ENCODE results near the gene TPTE2. TPM values are rescaled to one million over a fixed set of nuclear protein-coding genes. Genes with fewer than 3 reads are reported as not detected.

Gene TPTE2
- total RNA-seq, 1 experiment from 2014 or later, result not detected

DNA sequence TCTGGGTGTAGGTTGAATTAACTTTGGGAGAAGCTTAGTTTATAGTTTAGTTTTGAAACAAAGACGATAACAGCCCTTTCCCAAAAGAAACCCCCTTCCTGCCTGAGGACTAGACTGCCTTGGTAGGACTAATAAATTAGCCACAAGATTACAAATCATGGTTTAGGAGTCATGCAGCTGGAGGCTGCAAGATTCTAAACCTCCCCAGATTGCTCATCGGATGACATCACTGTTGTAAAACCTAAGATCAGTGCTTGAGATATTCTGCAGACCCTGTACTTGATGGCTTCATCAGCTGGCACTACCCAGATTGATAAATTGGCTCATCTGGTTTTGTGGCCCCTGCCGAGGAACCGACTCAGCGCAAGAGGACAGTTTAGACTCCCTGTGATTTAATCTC, 36.2 kb upstream of the TPTE2 start:
- Mint-ChIP-seq H3K27me3 (ENCODE audit: insufficient read depth, unreplicated experiment) (no peaks in the 10 kb centered on the region), H3K4me1 (ENCODE audit: insufficient read depth, unreplicated experiment) (peaks cover 6% of the 10 kb centered on the region), H3K9me3 (ENCODE audit: unreplicated experiment) (no peaks in the 10 kb centered on the region), H3K4me3 (ENCODE audit: unreplicated experiment) (no peak overlapping the region), H3K27ac (ENCODE audit: low read depth, unreplicated experiment) (no peak overlapping the region), H3K36me3 (ENCODE audit: insufficient read depth, unreplicated experiment) (no peaks in the 10 kb centered on the region)
- BruUV-seq (replicated peaks), result no TSS peak
- intact Hi-C loops (cut with micrococcal nuclease), result no loop called here
- TF ChIP-seq, protein P1, sequence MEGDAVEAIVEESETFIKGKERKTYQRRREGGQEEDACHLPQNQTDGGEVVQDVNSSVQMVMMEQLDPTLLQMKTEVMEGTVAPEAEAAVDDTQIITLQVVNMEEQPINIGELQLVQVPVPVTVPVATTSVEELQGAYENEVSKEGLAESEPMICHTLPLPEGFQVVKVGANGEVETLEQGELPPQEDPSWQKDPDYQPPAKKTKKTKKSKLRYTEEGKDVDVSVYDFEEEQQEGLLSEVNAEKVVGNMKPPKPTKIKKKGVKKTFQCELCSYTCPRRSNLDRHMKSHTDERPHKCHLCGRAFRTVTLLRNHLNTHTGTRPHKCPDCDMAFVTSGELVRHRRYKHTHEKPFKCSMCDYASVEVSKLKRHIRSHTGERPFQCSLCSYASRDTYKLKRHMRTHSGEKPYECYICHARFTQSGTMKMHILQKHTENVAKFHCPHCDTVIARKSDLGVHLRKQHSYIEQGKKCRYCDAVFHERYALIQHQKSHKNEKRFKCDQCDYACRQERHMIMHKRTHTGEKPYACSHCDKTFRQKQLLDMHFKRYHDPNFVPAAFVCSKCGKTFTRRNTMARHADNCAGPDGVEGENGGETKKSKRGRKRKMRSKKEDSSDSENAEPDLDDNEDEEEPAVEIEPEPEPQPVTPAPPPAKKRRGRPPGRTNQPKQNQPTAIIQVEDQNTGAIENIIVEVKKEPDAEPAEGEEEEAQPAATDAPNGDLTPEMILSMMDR (IDR thresholded peaks at IDR 0.05; ENCODE audit: unreplicated experiment), result no peak
- ChIA-PET CTCF (interaction anchor here (0.6 to 0.7 kb wide), 2 partner anchors 181 to 308 kb away, joined by 3 to 4 read pairs; no protein-coding TSS in a partner anchor), POLR2A (interaction anchor here (0.7 to 0.9 kb wide), 2 partner anchors 10 to 230 kb away, joined by 3 read pairs; no protein-coding TSS in a partner anchor)
- DNase-seq (ENCODE audit: unreplicated experiment), result peak; percentile 42

DNA sequence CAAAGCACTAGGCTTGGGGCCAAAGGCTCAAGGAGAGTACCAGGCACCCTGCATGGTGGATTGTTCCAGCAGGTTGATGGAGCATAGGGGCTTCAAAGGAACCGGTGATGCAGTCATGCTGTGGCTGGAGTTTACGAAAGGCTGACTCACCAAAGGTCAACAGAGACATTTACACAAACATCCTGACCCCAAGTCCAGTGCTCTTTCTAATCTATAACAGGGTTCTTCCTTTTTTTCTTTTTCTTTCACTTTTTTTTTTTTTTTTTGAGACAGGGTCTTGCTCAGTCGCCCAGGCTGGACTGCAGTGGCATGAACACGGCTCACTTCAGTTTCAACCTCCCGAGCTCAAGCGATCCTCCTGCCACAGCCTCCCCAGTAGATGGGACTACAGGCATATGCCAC, 35.6 kb upstream of the TPTE2 start:
- H3K9me3 Mint-ChIP-seq (ENCODE audit: unreplicated experiment), result no peaks in the 10 kb centered on the region
- H3K27me3 Mint-ChIP-seq (ENCODE audit: insufficient read depth, unreplicated experiment), result no peaks in the 10 kb centered on the region
- no peak overlapping the region for H3K4me3 Mint-ChIP-seq (ENCODE audit: unreplicated experiment)
- H3K36me3 Mint-ChIP-seq (ENCODE audit: insufficient read depth, unreplicated experiment), result no peaks in the 10 kb centered on the region
- DNase-seq (ENCODE audit: unreplicated experiment), result peak; percentile 60
- ChIA-PET CTCF (interaction anchor here (0.6 to 0.7 kb wide), 2 partner anchors 181 to 309 kb away, joined by 3 to 4 read pairs; no protein-coding TSS in a partner anchor), POLR2A (interaction anchor here (0.7 to 0.9 kb wide), 2 partner anchors 11 to 230 kb away, joined by 3 read pairs; no protein-coding TSS in a partner anchor)
- H3K4me1 Mint-ChIP-seq (ENCODE audit: insufficient read depth, unreplicated experiment), result peaks cover 6% of the 10 kb centered on the region
- TF ChIP-seq, protein P1 (IDR thresholded peaks at IDR 0.05; ENCODE audit: unreplicated experiment), result no peak
- no peak overlapping the region for H3K27ac Mint-ChIP-seq (ENCODE audit: low read depth, unreplicated experiment)
- BruUV-seq (replicated peaks), result no TSS peak
- intact Hi-C loops (cut with micrococcal nuclease), result no loop called here

DNA sequence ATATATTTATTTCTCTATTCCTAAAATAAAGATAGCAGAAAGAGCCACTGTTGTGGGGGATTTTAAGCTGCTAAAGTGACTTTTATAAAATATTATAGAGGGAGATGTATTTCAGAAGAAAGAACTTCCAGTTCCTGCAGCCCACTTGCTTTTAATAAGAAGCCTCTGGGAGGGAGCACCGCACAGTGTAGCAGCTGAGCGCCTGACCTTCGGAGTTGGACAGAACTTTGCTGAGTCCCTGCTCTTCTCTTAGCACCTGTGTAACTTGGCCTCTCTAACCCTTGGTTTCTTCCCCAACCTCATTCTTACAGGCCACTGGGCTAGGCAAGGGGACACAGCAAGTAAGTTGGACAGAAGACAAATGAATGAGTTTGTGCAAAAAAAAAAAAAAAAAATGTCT, 34.8 kb upstream of the TPTE2 start:
- H3K4me1 Mint-ChIP-seq (ENCODE audit: insufficient read depth, unreplicated experiment), result peaks cover 6% of the 10 kb centered on the region
- intact Hi-C loops (cut with micrococcal nuclease), result no loop called here
- H3K36me3 Mint-ChIP-seq (ENCODE audit: insufficient read depth, unreplicated experiment), result no peaks in the 10 kb centered on the region
- no peaks in the 10 kb centered on the region for H3K27me3 Mint-ChIP-seq (ENCODE audit: insufficient read depth, unreplicated experiment)
- TF ChIP-seq, protein P1 (IDR thresholded peaks at IDR 0.05; ENCODE audit: unreplicated experiment), result no peak
- DNase-seq (ENCODE audit: unreplicated experiment), result no peak
- ChIA-PET POLR2A (no interaction called here), CTCF (interaction anchor here (0.6 to 1.1 kb wide), 4 partner anchors 8 to 181 kb away, joined by 3 to 6 read pairs (median 4); no protein-coding TSS in a partner anchor)
- BruUV-seq (replicated peaks), result no TSS peak
- H3K9me3 Mint-ChIP-seq (ENCODE audit: unreplicated experiment), result no peaks in the 10 kb centered on the region
- H3K4me3 Mint-ChIP-seq (ENCODE audit: unreplicated experiment), result no peak overlapping the region
- H3K27ac Mint-ChIP-seq (ENCODE audit: low read depth, unreplicated experiment), result no peak overlapping the region

DNA sequence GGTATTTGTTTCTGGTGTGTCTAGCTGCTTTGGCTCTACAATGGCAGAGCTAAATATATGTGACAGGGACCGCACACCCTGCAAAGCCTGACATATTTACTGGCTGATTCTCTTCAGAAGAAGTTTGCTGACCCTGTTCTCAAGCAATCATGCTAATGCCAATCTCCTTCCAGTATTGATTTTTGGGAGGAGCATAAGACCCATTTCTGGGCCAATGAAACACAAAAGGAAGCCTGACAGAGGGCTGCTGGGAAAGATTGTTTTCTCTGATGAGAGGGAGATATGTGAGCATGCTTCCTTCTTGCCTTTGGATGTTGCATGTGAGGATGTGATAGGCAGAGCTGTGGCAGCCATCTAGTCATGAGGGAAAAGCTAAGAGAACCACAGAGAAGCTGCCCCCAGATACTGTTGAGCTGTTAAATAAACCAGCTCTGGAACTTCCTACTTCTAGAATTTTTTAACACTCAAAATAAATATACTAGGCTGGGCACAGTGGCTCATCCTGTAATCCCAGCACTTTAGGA, 31.4 kb upstream of the TPTE2 start:
- Mint-ChIP-seq H3K27ac (ENCODE audit: low read depth, unreplicated experiment) (no peak overlapping the region), H3K27me3 (ENCODE audit: insufficient read depth, unreplicated experiment) (no peaks in the 10 kb centered on the region), H3K9me3 (ENCODE audit: unreplicated experiment) (no peaks in the 10 kb centered on the region), H3K4me1 (ENCODE audit: insufficient read depth, unreplicated experiment) (peaks cover 18% of the 10 kb centered on the region), H3K36me3 (ENCODE audit: insufficient read depth, unreplicated experiment) (peaks cover 4% of the 10 kb centered on the region), H3K4me3 (ENCODE audit: unreplicated experiment) (no peak overlapping the region)
- ChIA-PET POLR2A (no interaction called here), CTCF (interaction anchor here (0.6 to 1.0 kb wide), 3 partner anchors 8 to 603 kb away, joined by 3 to 6 read pairs (median 4); no protein-coding TSS in a partner anchor)
- no peak for DNase-seq (ENCODE audit: unreplicated experiment)
- intact Hi-C loops (cut with micrococcal nuclease), result no loop called here
- TF ChIP-seq, protein P1 (IDR thresholded peaks at IDR 0.05; ENCODE audit: unreplicated experiment), result no peak
- no TSS peak for BruUV-seq (replicated peaks)

All from MCF 10A (cell line).